Measurements from ENCODE around the gene PDLIM1. TPM values are rescaled to one million over a fixed set of nuclear protein-coding genes. Genes with fewer than 3 reads are reported as not detected.

PDLIM1 gene, protein sequence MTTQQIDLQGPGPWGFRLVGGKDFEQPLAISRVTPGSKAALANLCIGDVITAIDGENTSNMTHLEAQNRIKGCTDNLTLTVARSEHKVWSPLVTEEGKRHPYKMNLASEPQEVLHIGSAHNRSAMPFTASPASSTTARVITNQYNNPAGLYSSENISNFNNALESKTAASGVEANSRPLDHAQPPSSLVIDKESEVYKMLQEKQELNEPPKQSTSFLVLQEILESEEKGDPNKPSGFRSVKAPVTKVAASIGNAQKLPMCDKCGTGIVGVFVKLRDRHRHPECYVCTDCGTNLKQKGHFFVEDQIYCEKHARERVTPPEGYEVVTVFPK
- 18.9 and 20.9 TPM in 2 replicates for total RNA-seq (2014; rRNA removed; shearing (Covaris generic))

DNA sequence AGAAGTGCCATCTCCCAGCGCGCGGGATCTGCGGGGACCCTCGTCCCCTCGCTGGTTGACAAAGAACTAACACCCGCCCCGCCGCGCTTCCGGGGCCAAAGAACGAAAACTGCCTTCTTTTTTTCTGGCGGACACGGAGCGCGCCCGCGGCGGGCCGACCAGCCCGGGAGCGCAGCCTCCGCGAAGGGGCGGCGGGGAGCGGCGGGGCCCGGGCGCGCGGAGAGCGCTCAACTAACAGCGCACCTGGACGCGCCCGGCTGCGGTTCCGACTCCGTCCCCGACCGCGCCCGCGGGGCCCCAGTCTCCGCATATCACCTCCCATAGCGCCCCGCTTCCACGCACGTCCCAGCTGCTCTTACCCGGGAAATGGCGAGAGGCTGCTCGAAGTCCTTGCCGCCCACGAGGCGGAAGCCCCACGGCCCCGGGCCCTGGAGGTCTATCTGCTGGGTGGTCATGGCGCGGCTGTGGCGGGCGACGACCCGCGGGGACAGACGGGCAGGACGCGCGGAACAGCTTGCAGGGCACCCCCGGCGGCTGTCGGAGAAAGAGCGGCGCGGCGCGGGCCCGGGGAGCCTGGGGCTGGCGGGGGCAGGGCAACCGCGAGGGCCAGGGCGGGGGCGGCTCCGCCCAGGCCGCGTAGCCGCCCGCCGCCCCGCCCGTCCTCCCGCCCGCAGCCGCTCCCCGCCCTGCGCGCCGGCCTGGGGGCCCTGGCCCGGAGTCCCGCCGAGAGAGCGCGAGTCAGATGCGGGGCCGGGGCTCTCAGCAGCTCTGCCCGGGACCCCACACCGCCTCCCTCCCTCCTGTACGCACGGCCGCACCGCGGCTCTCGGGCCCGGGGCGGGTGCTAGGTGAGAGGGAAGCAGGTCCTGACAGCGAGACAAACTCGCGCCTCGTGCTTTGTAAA lies at the start of gene PDLIM1:
TSS of gene PDLIM1 (minus strand) at position 543 of the 904 bp plus-strand sequence. CDS start at position 455, 88 bp downstream.
- DNase-seq (ENCODE audit: low spot score): no peak

DNA sequence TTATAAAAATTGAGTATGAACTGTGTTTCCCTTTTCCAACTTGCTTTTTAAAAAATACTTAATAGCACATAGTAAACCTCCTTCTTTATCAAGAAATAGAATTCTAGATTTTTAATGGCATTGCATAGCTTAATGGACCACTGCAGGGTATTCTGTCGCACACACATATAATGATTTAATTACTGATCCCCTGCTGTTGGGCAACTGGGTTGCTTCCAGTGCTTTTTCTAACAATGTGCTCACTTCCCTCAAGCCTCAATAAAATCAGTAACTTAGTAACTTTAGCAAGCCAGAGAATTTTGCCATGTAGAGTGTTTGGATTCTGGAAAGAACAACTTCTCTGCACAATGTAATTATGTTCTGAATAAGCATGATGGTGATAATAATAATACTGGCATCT lies 49.1 kb upstream of the PDLIM1 start:
- no peak for DNase-seq (ENCODE audit: low spot score)

DNA sequence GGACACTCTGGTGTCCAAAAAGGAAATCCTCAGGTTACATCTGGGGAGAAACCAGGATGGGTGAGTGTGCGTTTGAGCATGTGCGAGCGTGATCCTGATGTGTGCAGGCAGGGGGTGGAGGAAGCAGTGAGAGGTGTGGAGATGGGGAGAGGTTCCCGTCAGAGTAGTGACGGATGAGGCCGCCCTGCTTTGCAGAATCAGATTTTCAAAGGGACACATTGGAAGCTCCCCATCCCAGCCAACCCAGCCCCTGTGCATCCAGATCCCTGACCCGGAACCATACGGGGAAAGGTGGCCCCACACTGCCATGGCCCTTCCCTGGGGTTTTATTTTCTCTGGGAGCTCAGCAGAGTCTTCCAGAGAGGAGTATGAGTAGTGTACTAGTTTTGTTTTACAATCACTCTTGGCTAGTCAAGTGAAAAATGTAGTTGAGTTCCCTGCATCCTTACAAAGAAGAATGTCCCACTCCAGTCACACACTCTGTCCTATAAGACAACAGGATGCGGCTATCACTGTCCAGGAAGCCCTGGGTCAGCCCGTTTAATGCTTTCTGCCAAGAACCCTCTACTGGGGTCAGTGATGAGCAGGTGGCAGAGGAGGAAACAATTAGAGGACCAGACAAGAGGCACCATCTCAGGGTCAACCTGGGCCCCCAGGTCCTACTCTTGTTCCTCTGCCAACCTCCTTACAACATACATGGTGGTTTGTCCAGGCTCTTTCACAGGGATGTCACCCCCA lies 46.8 kb upstream of the PDLIM1 start:
- no peak for DNase-seq (ENCODE audit: low spot score)

DNA sequence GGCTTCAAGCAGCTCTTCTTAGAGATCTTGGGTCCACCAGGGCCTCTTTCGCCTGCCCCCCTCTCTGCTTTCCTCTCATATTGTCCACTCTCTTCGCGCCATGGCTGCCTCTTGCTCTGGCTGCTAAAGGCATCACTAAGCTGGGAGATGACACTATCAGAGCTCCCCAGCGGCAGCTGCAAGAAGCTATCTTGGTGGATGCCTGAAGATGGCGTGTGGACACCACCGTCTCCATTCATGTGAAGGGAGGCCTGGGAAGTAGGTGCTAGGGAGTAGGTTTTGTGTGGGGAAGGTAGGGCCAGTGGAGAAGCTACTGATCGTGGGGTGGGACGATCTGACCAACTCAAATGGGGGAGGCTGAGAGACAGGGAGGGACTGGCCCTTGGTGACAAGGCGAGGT lies 45.9 kb upstream of the PDLIM1 start:
- no peak for DNase-seq (ENCODE audit: low spot score)

DNA sequence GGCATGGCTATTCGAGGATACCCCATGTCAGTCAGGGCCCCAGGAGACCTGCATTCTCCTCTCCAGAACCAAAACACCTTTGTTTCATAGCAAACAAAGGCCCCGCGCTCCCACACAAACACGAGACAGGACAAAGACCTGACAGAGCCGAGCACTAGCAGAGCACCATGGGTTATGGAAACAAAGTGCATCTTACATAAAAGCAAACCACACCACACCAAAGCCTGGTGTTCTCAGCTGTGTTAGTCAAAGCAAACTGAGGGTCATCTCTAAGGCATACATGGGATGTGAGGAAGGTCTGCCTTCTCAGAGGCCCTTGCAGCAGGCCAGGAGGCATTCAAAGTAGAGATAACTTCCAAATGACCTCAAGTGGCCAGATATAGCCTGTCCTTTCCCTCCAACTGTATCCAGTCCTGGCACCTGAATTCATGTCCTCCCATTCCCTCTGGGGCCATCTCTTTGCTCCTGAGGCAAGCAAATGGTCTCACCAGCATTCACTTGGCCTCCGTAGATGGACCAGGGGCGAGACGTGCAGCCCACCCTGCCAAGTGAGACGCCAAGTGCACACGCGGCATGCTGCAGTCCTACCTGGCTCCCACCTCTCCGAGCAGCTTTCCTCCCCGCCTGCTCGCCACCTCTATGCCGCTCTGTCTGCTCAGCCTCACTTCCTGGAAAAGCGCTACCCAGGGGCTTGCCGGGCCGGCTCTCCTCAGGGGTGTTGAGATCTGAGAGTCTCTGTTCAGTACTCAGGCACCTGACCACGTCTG lies 45.3 kb upstream of the PDLIM1 start:
- no peak for DNase-seq (ENCODE audit: low spot score)

DNA sequence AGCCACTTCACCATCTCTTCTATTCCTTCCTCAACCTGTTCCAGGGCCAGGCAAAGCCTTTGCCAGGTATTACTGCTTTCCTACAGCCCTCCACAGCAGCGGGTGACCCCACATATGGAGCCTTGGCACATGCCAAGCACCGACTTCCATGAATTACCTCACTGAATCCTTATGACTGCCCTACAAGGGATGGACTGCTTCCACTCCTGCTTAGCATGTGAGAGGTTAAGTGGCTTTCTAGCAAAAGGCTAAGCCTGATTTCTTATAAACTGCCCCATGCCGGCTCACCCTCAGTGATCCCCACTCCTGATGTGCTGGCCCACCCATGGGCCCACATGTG lies 44.0 kb upstream of the PDLIM1 start:
- DNase-seq (ENCODE audit: low spot score): no peak

DNA sequence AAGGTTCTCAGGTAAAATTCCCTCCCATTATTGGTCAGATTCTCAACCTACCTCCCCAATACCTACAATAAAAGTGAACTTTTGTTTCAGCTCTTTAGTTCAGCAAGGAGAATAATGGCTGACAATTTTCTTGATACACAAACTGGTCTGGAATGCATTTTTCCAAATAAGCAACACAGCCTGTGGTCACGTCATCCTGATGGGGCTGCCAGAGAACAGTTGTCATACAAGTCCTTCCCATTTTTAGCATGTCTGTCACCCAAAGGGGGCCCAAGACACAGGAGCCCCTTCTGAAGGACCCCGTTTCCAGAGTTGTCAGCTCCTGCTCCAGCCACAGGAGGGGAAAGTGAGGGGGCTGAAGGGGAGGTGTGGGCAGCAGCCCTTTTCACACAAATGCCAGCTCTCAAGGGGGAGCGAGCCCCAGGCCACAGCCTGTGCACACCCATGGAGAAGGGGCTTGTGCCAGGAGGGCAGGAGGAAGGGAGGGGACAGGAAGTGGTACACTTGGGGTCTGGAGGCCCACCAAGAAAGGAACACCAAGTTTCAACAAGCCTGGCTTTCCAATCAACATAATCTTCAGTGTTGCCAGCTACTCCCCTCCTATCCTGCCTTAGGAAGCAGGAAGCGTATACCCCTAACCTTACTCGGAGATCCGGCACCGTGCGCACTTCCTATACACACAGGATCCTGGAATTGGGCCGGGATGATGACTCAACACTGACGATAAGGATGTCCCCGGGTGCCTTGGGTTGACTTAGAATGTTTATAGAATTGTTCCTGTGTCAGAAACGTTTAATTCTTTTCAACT lies 43.4 kb upstream of the PDLIM1 start:
- peak; percentile 86 for DNase-seq (ENCODE audit: low spot score)

DNA sequence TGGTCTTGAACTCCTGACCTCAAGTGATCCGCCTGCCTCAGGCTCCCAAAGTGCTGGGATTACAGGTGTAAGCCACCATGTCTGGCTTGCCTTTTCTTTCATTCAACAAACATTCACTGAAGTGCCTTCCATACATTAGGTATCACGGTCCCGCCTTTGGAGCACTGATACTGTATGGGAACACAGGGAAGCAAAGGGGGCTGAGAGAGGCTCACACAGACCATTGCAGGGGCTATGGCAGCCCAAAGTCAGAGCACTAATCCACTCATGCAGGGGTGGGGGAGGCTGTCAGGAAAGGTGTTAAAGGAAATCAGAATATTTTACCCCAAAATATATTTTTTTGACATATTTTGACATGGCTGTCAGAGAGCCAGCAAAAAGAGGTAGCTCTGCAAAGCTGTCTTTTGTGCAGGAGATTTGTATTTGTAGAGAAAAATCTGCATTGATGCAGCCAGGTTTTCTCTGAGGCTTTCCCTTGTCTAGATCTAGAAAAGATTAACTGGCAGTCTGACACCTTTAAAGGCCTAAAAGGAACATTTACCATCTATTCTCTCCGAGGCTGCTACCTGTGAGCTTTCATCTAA lies 42.0 kb upstream of the PDLIM1 start:
- DNase-seq (ENCODE audit: low spot score): no peak

DNA sequence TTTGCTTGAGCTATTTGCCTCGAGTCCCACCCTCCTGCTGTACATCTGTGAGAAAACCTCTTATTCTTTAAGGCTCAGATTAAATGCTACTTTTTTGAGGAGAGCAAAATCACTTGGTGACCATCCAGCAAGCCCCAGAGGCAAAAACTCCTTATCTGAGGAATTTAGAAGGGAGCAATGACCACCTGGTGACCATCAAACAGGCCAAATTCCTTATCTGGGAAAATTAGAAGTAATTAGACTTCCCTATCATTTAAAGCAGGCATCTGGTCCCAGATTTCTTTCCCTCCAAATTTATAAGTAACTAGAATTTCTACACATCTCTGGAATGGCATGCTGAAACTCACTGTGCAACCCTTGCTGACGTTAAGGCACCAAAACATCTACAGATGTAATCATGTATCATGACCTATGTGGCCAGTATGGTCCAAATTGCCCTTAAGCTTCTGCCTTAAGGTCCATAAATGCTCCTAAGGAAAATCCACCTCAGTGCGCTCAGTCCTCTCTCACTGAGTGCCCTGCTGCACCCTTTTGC lies 40.9 kb upstream of the PDLIM1 start:
- DNase-seq (ENCODE audit: low spot score): no peak

DNA sequence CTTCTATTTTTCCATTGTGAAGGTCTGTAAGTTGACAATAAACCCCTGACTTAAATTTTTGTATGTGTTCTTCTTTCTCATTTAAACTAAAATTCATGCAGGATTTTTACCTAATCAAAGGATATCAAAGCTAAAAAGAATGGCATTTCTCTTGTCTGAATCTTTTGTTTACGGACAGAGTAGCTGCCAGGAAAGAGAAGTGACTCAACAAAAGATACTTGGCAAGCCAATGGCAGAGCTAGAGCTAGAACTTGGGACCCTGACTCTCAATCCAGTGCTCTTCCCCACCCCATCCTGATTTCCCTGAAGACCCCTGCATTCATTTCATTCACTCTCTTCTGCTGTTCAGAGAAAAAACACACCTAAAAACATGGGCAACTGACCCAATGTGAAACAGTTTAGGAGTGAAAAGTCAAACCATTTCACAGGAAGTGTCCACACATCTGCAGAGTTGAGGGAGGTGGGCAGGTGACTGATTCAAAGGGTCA lies 40.2 kb upstream of the PDLIM1 start:
- no peak for DNase-seq (ENCODE audit: low spot score)

DNA sequence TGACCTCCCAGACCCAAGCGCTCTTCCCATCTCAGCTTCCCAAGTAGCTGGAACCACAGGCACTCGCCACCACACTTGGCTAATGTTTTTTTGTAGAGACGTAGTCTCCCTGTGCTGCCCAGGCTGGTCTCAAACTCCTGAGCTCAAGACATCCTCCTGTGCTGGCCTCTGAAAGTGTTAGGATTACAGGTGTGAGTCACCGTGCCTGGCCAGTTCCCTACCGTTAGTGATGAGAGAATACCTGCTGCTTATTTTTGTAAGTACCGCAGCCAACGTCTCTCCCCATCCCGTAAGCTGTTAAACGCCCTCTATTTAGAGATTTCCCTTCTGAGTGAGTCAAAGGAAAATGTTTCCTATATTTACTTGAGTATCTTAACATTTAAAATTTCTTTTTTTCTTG lies 38.5 kb upstream of the PDLIM1 start:
- DNase-seq (ENCODE audit: low spot score): no peak

DNA sequence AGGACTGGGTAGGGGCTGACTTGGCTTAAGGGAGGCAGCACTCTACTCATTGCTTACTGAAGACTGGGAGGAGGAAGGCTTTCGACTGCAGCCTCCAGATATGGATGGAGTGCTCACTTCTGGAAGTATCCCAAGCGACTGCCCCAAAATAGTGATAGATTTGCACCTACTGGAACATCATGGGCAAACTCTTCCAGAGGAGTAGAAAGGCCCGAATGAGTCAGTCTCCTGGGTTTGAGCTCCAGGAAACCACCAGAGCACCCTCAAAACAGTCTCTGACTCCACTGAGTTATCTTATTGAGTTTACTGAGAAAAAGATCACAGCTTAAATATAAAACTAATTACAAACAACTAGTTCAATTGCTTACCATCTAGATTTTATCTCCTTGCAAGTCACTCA lies 37.2 kb upstream of the PDLIM1 start:
- DNase-seq (ENCODE audit: low spot score): no peak

DNA sequence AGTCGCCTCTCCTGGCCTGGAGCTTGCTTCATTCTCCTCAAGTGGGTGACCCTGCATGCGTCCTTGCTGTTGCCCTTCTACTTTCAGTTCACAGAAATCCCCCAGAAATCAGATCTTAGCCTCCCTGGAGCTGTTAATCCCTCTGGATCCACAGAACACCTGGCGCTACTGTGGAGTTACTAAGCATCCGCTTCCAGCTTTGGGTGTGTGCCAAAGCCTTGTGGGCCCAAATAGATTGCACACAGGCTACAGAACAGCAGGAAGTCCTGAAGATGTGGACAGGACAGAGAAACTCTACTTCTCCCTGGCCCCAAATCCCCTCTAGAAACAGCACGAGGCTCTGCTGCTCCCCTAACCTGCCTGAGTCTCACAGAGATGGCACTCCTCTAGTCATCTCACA lies 36.6 kb upstream of the PDLIM1 start:
- DNase-seq (ENCODE audit: low spot score): peak; percentile 78

DNA sequence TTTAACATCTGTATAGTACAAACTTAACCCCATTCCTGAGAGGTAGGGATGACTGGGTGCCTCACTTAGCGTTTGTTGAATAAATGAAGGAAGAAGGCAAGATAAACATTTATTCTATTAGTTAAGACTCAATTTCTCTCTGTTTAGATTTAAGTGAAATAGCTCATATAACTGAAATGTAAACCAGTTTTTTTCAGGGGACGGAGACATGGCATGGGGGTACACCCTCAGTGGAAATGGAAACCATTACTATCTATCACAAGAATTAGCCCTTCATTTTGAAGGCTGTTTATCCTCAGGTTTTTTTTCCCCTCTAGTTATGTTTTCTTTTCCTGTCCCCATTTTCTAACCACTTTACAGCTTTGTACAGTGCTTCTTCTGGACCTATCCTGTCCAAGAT lies 35.6 kb upstream of the PDLIM1 start:
- DNase-seq (ENCODE audit: low spot score): no peak

DNA sequence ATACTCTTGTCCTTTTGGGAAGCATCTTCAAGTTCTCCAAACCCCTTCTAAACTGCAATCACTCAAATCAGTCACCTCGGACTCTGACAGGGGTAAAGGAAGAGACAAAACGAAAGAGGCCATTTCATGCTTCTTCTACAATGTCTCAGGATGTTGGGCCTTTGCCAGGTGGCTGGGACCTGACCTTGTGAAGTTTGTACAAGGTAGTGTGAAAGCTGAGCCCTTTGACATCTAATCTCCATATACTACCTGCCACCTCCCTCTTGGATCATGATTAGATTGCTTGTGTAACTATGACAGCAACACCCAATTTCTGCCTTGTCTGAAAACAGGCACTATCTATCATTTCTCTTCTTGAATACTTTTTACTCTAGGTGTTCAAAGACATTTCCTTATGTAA lies 35.1 kb upstream of the PDLIM1 start:
- DNase-seq (ENCODE audit: low spot score): no peak

DNA sequence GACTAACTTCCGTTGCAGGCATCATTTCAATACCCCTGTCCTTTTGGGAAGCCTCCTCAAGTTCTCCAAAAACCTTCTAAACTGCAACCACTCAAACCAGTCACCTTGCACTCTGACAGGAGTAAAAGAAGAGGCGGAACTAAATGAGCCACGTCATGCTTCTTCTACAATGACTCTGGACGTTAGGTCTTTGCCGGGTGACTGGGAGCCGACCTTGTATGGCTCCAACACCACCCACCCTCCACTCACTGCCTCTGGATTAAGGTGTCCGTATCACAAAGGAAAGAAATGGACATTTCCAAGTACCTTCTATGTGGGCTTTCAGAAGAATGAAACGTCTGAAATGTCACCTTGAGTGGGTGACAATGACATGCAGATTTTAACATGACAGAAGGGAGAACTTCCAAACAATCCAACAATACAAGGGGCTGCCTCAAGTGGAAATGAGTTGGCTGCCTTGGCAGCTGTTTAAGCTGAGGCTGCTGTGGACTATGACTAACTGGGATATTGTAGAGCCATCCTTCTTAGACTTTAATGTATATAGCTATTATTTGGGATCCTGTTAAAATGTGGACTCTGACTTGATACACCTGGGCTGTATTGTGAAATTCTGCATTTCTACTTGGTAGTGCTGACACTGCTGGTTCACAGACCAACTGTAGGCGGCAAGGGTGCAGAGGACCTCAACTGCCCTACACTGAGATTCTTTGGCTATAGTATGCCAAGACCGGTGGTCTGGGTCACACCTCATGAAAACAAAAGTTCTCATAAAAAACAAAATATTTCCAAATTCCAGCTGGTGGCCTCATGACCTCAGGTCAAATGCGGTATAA lies 33.8 kb upstream of the PDLIM1 start:
- DNase-seq (ENCODE audit: low spot score): no peak

DNA sequence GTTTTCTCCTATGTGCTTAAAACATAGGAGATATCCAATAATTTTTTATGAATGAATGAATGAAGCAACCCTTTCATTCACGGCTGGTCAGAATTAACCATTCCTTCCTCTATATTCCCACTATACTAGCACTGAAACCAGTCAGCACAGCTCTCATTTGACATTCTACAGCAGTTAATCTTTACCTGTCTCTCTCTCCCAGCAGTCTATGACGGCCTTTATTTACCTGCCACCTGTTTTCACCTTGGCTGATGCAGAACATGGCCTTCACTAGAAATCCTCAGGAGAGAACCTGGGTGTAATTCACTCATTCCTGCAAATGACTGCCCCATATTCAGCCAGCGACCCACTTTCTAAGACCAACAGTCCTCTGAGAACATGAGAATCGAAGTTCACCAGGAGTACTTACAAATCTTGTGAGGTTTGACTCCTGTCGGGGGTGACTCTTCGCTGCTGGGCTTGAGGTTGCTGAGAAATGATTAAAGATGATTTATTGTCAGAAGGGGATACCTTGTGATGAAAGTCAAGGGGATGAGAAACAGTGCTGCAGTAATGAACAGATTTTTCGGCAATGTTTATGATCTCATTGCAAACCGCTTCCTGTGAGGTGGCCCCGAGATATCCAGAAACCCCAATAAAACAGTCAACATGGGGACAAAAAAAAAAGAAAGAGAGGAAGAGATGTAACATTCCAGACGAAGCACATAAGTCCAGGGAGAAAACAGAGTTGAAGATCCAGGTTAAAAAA lies 30.9 kb upstream of the PDLIM1 start:
- peak; percentile 75 for DNase-seq (ENCODE audit: low spot score)

DNA sequence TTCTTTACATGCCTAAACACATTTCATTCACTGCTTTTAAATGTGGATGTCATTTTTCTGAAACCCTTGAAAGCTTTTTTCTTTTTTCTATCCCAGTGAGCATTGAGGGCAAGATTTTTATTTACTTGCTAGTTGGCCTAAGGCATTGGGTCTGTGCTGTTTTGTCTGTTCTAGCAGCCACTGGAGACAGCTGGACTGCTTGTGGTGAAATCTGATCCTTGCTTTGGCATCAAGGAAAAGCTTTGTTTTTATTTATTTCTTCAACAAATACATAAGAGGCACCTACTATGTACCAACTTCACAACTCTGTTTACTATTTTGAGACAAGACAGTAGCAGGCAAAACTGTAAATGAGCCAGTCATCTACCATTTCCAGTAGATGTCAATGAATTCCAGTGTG lies 28.4 kb upstream of the PDLIM1 start:
- DNase-seq (ENCODE audit: low spot score): no peak

All from A172 (cell line).